K562 (cell line): ENCODE data around the gene DNAH1. TPM values are rescaled to one million over a fixed set of nuclear protein-coding genes. Genes with fewer than 3 reads are reported as not detected.

Source experiments
- BCOR ChIP-seq: fragments of 450-650 bp; IDR thresholded peaks from 2 replicates; pipeline ENCODE4 v1.6.1; 2016
- HNRNPUL1 ChIP-seq: fragments of 200-400 bp; formaldehyde crosslinking; IDR thresholded peaks from 2 replicates; pipeline ENCODE4 v1.6.1; 2017; ENCODE audit warnings: low read length
- JUNB ChIP-seq: fragments of 450-650 bp; formaldehyde crosslinking; conservative IDR thresholded peaks from 2 replicates; pipeline ENCODE4 v1.4.0; 2020; ENCODE audit warnings: mild to moderate bottlenecking
- PML ChIP-seq: IDR thresholded peaks from 2 replicates; pipeline ENCODE4 v1.6.1; 2012; ENCODE audit warnings: low read length, inconsistent platforms
- POLR3G ChIP-seq: IDR thresholded peaks from 2 replicates; pipeline ENCODE4 v1.6.1; 2011; ENCODE audit not compliant: insufficient read length, insufficient replicate concordance; ENCODE audit errors: extremely low read depth
- SOX6 ChIP-seq: fragments of 450-650 bp; IDR thresholded peaks from 2 replicates; pipeline ENCODE4 v1.6.1; 2014; ENCODE audit warnings: mild to moderate bottlenecking
- TFE3 ChIP-seq: fragments of 450-650 bp; formaldehyde crosslinking; IDR thresholded peaks from 2 replicates; pipeline ENCODE4 v1.4.0; 2020; ENCODE audit warnings: mild to moderate bottlenecking, mixed read lengths
- ZBTB7A ChIP-seq: IDR thresholded peaks from 2 replicates; pipeline ENCODE4 v1.6.1; 2011; ENCODE audit warnings: low read depth, mild to moderate bottlenecking, low read length, moderate library complexity, borderline replicate concordance; ENCODE audit not compliant: control insufficient read depth
- ZNF280B ChIP-seq: fragments of 250-450 bp; sonication (Bioruptor Pico); IDR thresholded peaks from 2 replicates; pipeline ENCODE4 v1.5.1; 2021; ENCODE audit warnings: mild to moderate bottlenecking
- ZNF740 ChIP-seq, 3 experiments: fragments of 200-800 bp in 1 of 3; sonication (Bioruptor generic) in 1 of 3; sonication (generic) in 1 of 3; formaldehyde crosslinking in 1 of 3; IDR thresholded peaks; 2 replicates each; pipeline versions ENCODE4 v1.6.1 to v1.8.0; 2016 to 2022; ENCODE audit warnings: mild to moderate bottlenecking in 2 of 3, missing compliant biosample characterization in 2 of 3, missing genetic modification characterization in 2 of 3, missing genetic modification reagents in 1 of 3
- polyA plus RNA-seq, 8 experiments: library from polyadenylated mRNA; depleted of rRNA in 4 of 8; stranded (reverse) in 5 of 8; unstranded in 3 of 8; fragments of >200 nt; fragmentation: Nextera tagmentation in 2 of 8; fragmentation: Illumina TruSeq in 1 of 8; extraction: Ambion mirVana in 2 of 8; extraction: Trizol in 1 of 8; gene quantifications; 2 replicates each; pipeline versions ENCODE4 v1.2.1 to v1.2.3, GENCODE V29; 2011 to 2014; ENCODE audit warnings: inconsistent platforms in 1 of 8, missing spikeins in 1 of 8
- total RNA-seq, 7 experiments: library from RNA; depleted of rRNA in 6 of 7; stranded (reverse); fragments of >200 nt in 6 of 7; fragmentation: Illumina TruSeq in 2 of 7; extraction: Trizol in 2 of 7; gene quantifications; 2 replicates each; pipeline versions ENCODE4 v1.2.1 to v1.2.3, GENCODE V29; 2011 to 2021; ENCODE audit warnings: low replicate concordance in 1 of 7

DNAH1 gene
- total and polyA plus RNA-seq, 9 of the 15 experiments (the other 6 are each of a cell fraction or from before 2014, with no cell fraction given) = 0.04 to 0.84 (median 0.50) TPM

GRCh38 chr3:52367891-52368880 is 52.1 kb downstream of the DNAH1 start (continued):
- TF ChIP-seq ZNF740 (CRISPR knock-in tag; IDR thresholded peaks at IDR 0.05) (no peak), ZNF740 (tag; IDR thresholded peaks at IDR 0.05) (no peak), BCOR (no peak), JUNB (CRISPR knock-in tag) (no peak), PML (no peak), ZBTB7A (no peak), ZNF280B (CRISPR knock-in tag) (no peak), SOX6 (no peak), HNRNPUL1 (no peak), TFE3 (CRISPR knock-in tag) (no peak), POLR3G (no peak)
